Heart right ventricle (tissue), 16 donors: ENCODE results near the gene ITIH5. TPM values are rescaled to one million over a fixed set of nuclear protein-coding genes. Genes with fewer than 3 reads are reported as not detected.
"Not testable (repeated sequence)": the region's sequence is repeated elsewhere in the genome, so short reads cannot be mapped to it uniquely, and the experiment has no call there.

ENCODE experiments used
- ATAC-seq, 8 donors: fragments of 200-7000 bp; cut with Tn5 transposase; one replicate each; pipeline ENCODE4 v1.9.1; 2020; ENCODE audit warnings: mild to moderate bottlenecking in 8 of 8, moderate library complexity in 8 of 8, moderate number of reproducible peaks in 1 of 8
- DNase-seq, 2 donors: peaks; one replicate each; pipeline ENCODE4 v3.0.0-alpha.2; 2020
- H3K27ac ChIP-seq, 10 donors: fragments of 200-600 bp; sonication (generic) in 2 of 10; one replicate each; pipeline versions ENCODE4 v1.5.0 to v1.8.0; 2020 to 2022; ENCODE audit warnings: mild to moderate bottlenecking in 3 of 10
- H3K27me3 ChIP-seq, 7 donors: fragments of 200-600 bp; one replicate each; pipeline ENCODE4 v1.8.0; 2021 to 2022; ENCODE audit warnings: mild to moderate bottlenecking in 2 of 7
- H3K36me3 ChIP-seq, 9 donors: fragments of 200-600 bp; sonication (generic) in 1 of 9; one replicate each; pipeline versions ENCODE4 v1.5.0 to v1.8.0; 2020 to 2022; ENCODE audit warnings: mild to moderate bottlenecking in 2 of 9
- H3K4me1 ChIP-seq, 9 donors: fragments of 200-600 bp; sonication (generic) in 1 of 9; one replicate each; pipeline versions ENCODE4 v1.5.0 to v1.8.0; 2020 to 2022; ENCODE audit warnings: mild to moderate bottlenecking in 4 of 9
- H3K4me3 ChIP-seq, 10 donors: fragments of 200-600 bp; sonication (generic) in 2 of 10; one replicate each; pipeline versions ENCODE4 v1.5.0 to v1.8.0; 2020 to 2022; ENCODE audit warnings: mild to moderate bottlenecking in 7 of 10, moderate library complexity in 2 of 10
- H3K9me3 ChIP-seq, 11 donors: fragments of 200-600 bp in 10 of 11; sonication (generic) in 2 of 11; one replicate each; pipeline versions ENCODE4 v1.5.0 to v1.8.0; 2013 to 2022; ENCODE audit warnings: mild to moderate bottlenecking in 2 of 11, control low read depth in 1 of 11, moderate library complexity in 1 of 11
- WGBS, 2 donors: extraction: QIAGEN DNeasy Blood & Tissue Kit; methylation state at CpG; one replicate each; pipeline ENCODE4 v1.1.7; 2013; ENCODE audit warnings: inconsistent platforms in 1 of 2; 5-methylcytosine and 5-hydroxymethylcytosine counted together
- intact Hi-C, 10 donors: fragments of 100-400 bp; cut with DNase I; formaldehyde crosslinking; loops; one replicate each; pipeline versions ENCODE4 v1.11.1 to v1.14.2; 2022
- polyA plus RNA-seq, 2 donors: library from polyadenylated mRNA; stranded (reverse); fragments of 200-250 nt; gene quantifications; one replicate each; pipeline ENCODE4 v1.2.3, GENCODE V29; 2013
- total RNA-seq, 10 donors: library from RNA; stranded (reverse); fragmentation: NEBNext Ultra II Directional in 3 of 10; extraction: Animal tissue kit (Norgen Biotek cat#: 25700) in 3 of 10; gene quantifications; one replicate each; pipeline versions ENCODE4 v1.2.1 to v1.2.4, GENCODE V29; 2021 to 2023
- TF ChIP-seq, protein P1 (sequence below), 9 donors: fragments of 200-600 bp; sonication (generic) in 2 of 9; IDR thresholded peaks; one replicate each; pipeline versions ENCODE4 v1.5.0 to v1.8.0; 2021 to 2022; ENCODE audit warnings: antibody characterized with exemption in 9 of 9, mild to moderate bottlenecking in 5 of 9, moderate library complexity in 1 of 9
- donor health status: Arrhythmogenic right ventricular cardiomyopathy.
- donor health status: ischemic (EF 13 %, LVEDD 7.1; RV severe dilation, severe dysfunction).
- donor health status: healthy with polysubstance abuse.
- donor health status: DM: no; HTN: yes; CAD: no.
- donor health status: DM: no; HTN: no; CAD: no.
- donor health status: ischemic (EF 25% LVEDD 6.9; RV normal size, moderate dysfunction).
- donor health status: ischemic (EF 25% LVEDD 5.7; RV mildly dilated, moderate dysfunction).
- donor health status: healthy.
- donor health status: DM: yes; HTN: yes; CAD: no.
- donor health status: Ischemic cardiomyopathy.
- donor health status: ischemic (EF 35%, LVEDD 5.7; RV mildly dilated, moderate dysfunction).
- donor health status: nonischemic (EF 11% LVEDD 7.7; RV severe dilation, severe dysfunction).
- donor health status: DM: yes; HTN: yes; CAD: no.
- donor health status: PGD.
- donor health status: ischemic (EF 29% LVEDD 5.4; RV normal size, mild dysfunction).
- donor health status: nonischemic (EF 23%, LVEDD 6.1; RV moderate dilation, normal function).

ITIH5 gene
- total and polyA plus RNA-seq, 12 donors = 2.8 to 21.3 (median 12.2) TPM

DNA sequence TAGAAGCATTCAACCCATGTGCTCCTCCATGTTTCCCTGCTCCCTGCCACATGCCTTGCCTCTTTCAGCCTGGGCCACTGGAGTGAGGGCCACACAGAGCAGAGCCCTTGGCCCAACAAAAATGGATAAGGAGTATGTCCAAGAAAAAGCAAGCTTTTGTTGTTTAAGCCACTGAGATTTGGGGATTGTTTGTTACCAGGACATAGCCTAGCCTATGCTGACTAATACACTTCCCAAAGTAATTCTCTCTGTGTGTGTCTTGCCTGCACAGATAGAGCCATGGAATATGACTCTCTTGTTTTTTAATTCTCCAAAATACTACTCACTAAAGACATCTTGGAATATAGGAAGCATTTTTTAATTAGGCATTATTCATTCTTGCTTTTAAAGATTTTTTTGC, 22.8 kb upstream of the ITIH5 start:
- intact Hi-C loops = loop anchor here in 1 of 10 donors (2.0 kb wide), 1 partner anchor 165 kb away; no protein-coding TSS in a partner anchor
- H3K27me3 ChIP-seq = no peaks in the 10 kb centered on the region
- H3K4me3 ChIP-seq = no peak overlapping the region
- TF ChIP-seq, protein P1, sequence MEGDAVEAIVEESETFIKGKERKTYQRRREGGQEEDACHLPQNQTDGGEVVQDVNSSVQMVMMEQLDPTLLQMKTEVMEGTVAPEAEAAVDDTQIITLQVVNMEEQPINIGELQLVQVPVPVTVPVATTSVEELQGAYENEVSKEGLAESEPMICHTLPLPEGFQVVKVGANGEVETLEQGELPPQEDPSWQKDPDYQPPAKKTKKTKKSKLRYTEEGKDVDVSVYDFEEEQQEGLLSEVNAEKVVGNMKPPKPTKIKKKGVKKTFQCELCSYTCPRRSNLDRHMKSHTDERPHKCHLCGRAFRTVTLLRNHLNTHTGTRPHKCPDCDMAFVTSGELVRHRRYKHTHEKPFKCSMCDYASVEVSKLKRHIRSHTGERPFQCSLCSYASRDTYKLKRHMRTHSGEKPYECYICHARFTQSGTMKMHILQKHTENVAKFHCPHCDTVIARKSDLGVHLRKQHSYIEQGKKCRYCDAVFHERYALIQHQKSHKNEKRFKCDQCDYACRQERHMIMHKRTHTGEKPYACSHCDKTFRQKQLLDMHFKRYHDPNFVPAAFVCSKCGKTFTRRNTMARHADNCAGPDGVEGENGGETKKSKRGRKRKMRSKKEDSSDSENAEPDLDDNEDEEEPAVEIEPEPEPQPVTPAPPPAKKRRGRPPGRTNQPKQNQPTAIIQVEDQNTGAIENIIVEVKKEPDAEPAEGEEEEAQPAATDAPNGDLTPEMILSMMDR (IDR thresholded peaks at IDR 0.05) = no peak
- H3K9me3 ChIP-seq = peaks cover 0 to 34% (median 3%) of the 10 kb centered on the region in 11 donors
- no peak overlapping the region for H3K27ac ChIP-seq
- ATAC-seq (no peak), DNase-seq (no peak)
- no peaks in the 10 kb centered on the region for H3K36me3 ChIP-seq
- H3K4me1 ChIP-seq = peaks cover 0 to 3% (median 0%) of the 10 kb centered on the region in 9 donors

DNA sequence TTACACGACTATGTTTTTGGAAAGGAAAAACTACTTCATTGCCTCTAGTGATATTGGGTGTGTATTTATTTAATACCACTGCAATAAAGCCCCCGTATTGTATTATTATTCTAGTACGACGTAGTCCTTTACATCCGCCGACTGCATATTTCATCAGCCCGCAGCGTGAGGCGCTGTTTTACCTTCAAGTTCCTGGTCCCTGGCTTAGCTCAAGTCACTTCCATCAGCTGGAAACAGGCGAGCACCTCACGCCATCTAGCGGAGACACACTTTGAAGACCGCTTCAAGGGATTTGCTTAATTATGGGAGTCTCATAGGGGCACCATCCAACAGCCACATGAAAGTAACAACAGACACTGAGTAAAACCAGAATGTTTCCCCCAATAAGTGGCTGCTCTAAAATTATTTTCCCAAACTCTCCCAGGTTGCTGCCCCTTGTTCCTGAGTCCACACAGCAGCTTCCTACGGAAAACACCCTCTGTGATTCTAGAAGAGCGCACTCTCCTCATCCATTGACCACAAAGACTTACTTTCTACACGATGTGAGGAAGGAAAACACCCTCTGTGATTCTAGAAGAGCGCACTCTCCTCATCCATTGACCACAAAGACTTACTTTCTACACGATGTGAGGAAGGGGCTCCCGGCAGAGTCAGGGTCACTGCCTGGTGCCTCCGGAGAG, 20.6 kb upstream of the ITIH5 start:
- TF ChIP-seq, protein P1 (IDR thresholded peaks at IDR 0.05) = peak; percentile 77 to 97 (median 87)
- ATAC-seq = peak; percentile 72 to 94 (median 92)
- intact Hi-C loops = loop anchor here in 9 of 10 donors (1.0 to 2.0 kb wide), 5 partner anchors 159 to 163 kb away; no protein-coding TSS in a partner anchor
- Histone ChIP-seq H3K36me3 (no peaks in the 10 kb centered on the region), H3K9me3 (peaks cover 0 to 27% (median 2%) of the 10 kb centered on the region in 11 donors), H3K4me1 (peaks cover 0 to 3% (median 0%) of the 10 kb centered on the region in 9 donors), H3K27me3 (peaks cover 0 to 3% (median 0%) of the 10 kb centered on the region in 7 donors), H3K4me3 (no peak overlapping the region), H3K27ac (no peak overlapping the region)
- peak; percentile 65 to 89 for DNase-seq
- WGBS, 2 donors = 22 to 24% methylated on average over 20 of the region's 20 CpGs

DNA sequence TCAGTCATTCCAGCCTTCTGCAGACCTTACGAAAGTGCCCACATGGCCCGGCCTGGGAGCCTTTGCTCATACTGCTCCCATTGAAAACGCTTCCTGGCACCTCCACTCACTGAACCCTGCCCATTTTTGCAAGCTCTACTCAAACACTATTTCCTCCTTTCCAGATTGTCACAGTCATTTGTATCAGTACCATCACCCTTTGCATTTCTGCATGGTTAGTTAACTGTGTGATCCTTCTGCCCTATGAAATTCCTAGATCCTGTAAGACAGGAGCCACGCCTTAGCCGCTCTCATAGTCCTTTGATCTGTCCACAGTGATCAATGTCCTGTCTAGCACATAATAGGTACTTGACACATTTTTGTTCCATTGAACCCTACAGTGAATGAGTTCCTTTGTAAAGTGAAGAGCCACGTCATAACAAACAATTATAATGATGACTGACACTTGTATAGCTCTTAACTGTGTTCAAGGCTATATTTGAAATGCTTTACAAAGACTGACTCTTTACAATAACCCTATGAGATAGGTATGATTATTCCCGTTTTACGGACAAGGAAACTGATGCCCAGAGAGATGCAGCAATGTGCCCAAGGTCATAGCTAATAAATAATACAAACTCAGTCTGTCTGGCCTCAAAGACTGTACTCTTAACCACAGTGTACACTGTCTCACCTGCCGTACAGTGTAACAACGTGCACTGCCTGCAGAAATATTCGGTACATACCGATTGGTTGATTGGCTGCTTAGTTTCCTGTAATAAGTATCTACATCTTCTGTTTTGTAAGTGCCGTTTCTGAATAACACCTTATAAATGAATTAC, 19.8 kb upstream of the ITIH5 start:
- WGBS, 2 donors = 81 to 82% methylated on average over 13 of the region's 13 CpGs
- Histone ChIP-seq H3K36me3 (no peaks in the 10 kb centered on the region), H3K27me3 (peaks cover 0 to 3% (median 0%) of the 10 kb centered on the region in 7 donors), H3K27ac (no peak overlapping the region), H3K4me3 (no peak overlapping the region), H3K9me3 (peaks cover 0 to 21% (median 0%) of the 10 kb centered on the region in 11 donors), H3K4me1 (peaks cover 0 to 3% (median 0%) of the 10 kb centered on the region in 9 donors)
- intact Hi-C loops = loop anchor here in 9 of 10 donors (1.0 to 2.0 kb wide), 5 partner anchors 158 to 162 kb away; no protein-coding TSS in a partner anchor
- ATAC-seq (no peak), DNase-seq (no peak)
- TF ChIP-seq, protein P1 (IDR thresholded peaks at IDR 0.05) = no peak

DNA sequence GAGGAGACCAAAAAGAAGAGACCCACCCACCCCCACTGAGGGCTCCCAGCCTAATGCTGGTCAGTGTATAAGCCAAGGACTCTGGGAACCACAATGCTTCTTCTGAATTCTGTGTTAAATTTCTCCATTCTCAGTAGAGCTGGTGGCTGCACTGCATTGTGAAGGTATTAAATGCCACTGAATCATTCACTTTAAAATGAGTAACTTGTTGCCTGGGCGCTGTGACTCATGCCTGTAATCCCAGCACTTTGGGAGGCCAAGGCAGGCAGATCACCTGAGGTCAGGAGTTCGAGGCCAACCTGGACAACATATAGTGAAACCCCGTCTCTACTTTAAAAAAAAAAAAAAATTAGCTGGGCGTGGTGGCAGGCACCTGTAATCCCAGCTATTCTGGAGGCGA, 13.3 kb upstream of the ITIH5 start:
- intact Hi-C loops, H3K4me3 ChIP-seq: not testable (repeated sequence)
- WGBS, 2 donors = 73 to 79% methylated on average over 5 of the region's 5 CpGs

More for the DNA sequence above, 13.3 kb upstream of the ITIH5 start:
- not testable (repeated sequence) for DNase-seq, H3K27ac ChIP-seq, H3K36me3 ChIP-seq, H3K9me3 ChIP-seq, H3K4me1 ChIP-seq, ATAC-seq
- peaks cover 0 to 19% (median 4%) of the 10 kb centered on the region in 7 donors for H3K27me3 ChIP-seq
